Measurements from ENCODE around the gene FURIN. TPM values are rescaled to one million over a fixed set of nuclear protein-coding genes. Genes with fewer than 3 reads are reported as not detected.

Gene FURIN
- total and polyA plus RNA-seq, 9 of the 15 experiments (the other 6 are each of a cell fraction or from before 2014, with no cell fraction given) = 0.92 to 99.9 (median 34.8) TPM

GRCh38 chr15:90931828-90932659, 63.7 kb downstream of the FURIN start, which contains the start of gene HDDC3 (continued):
- no peak for TF ChIP-seq CUX1 (CRISPR knock-in tag; IDR thresholded peaks at IDR 0.05)
- TF ChIP-seq THAP12 (CRISPR knock-in tag; IDR thresholded peaks at IDR 0.05) = peak; percentile 99
- TF ChIP-seq ATF7 (IDR thresholded peaks at IDR 0.05) = peak; percentile 46; the same call in 1 of the 2 replicates
- TF ChIP-seq HES1 (IDR thresholded peaks at IDR 0.05; ENCODE audit: low read depth) = no peak
- peak; percentile 83 for TF ChIP-seq U2AF1 (optimal IDR thresholded peaks at IDR 0.05; ENCODE audit: low read depth, low read length)
- TF ChIP-seq JUNB (CRISPR knock-in tag; conservative IDR thresholded peaks at IDR 0.05) = no peak
- 0 out of 2 replicates have a peak, but pooled peaks have one; percentile 15 for TF ChIP-seq DEAF1 (CRISPR knock-in tag; IDR thresholded peaks at IDR 0.05)
- TF ChIP-seq USF1 (CRISPR knock-in tag; IDR thresholded peaks at IDR 0.05) = no peak
- no peak for TF ChIP-seq ZBTB8A (IDR thresholded peaks at IDR 0.05; ENCODE audit: partially characterized antibody)
- no peak for TF ChIP-seq STAT5B (CRISPR knock-in tag; IDR thresholded peaks at IDR 0.05)
- no peak for TF ChIP-seq XRCC3 (IDR thresholded peaks at IDR 0.05)
- peak; percentile 53 for TF ChIP-seq KAT2B (IDR thresholded peaks at IDR 0.05; ENCODE audit: low read depth, low read length)
- TF ChIP-seq RBM17 (IDR thresholded peaks at IDR 0.05; ENCODE audit: borderline replicate concordance, low read depth, low read length) = no peak
- TF ChIP-seq SETDB1 (IDR thresholded peaks at IDR 0.05; ENCODE audit: low read length) = no peak
- no peak for TF ChIP-seq ZNF347 (CRISPR knock-in tag; IDR thresholded peaks at IDR 0.05; ENCODE audit: low read depth)
- TF ChIP-seq PHF21A (IDR thresholded peaks at IDR 0.05; ENCODE audit: borderline replicate concordance, low read depth) = peak; percentile 55; the same call in 1 of the 2 replicates

Data from K562 (cell line).